ENCODE data around the gene MTRF1. TPM values are rescaled to one million over a fixed set of nuclear protein-coding genes. Genes with fewer than 3 reads are reported as not detected.

MTRF1 gene
- total and polyA plus RNA-seq, 9 of the 15 experiments (the other 6 are each of a cell fraction or from before 2014, with no cell fraction given) = 12.5 to 33.7 (median 20.1) TPM

DNA sequence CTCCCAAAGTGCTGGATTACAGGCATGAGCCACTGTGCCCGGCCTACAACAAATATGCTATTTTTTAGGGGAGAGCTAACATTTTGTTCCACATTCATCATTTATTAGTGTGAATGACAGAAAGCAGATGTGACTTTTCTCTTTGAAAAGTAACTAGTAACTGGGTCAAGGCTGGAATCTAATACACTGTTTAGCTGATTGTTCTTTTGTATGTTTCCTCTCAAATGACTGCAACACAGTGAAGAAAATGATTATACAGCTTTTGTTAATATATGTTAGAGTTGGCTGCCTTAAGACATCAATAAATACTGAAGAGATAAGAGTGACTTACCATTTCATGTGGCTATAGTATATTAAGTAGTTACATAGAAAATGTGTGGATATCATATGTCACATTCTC, 27.0 kb downstream of the MTRF1 start:
- ATAC-seq = no peak
- WGBS (ENCODE audit: insufficient coverage, low coverage, missing lambda C conversion rate) = 87% methylated on average over 1 of the region's 1 CpG
- H4K20me1 ChIP-seq (replicated peaks; ENCODE audit: control insufficient read depth, insufficient read depth, low read length) = no peaks in the 10 kb centered on the region
- no peak for TF ChIP-seq NRF1 (conservative IDR thresholded peaks at IDR 0.05 in 1 of 2, IDR thresholded peaks at IDR 0.05 in 1 of 2)
- FAIRE-seq = no peak
- no peaks in the 10 kb centered on the region for H3K4me1 ChIP-seq (replicated peaks in 1 of 2; ENCODE audit: control insufficient read depth in 2 of 2, insufficient read depth in 2 of 2, low read length in 2 of 2)
- no peak overlapping the region for H3K4me3 ChIP-seq
- H3K9me1 ChIP-seq (ENCODE audit: control insufficient read depth, insufficient read depth, low read length) = no peaks in the 10 kb centered on the region
- no peaks in the 10 kb centered on the region for H3K27me3 ChIP-seq (ENCODE audit: control insufficient read depth in 2 of 2, insufficient read depth in 2 of 2, low read length in 2 of 2)
- H3K9ac ChIP-seq (ENCODE audit: insufficient read depth in 1 of 2, low read depth in 2 of 2, low read length in 2 of 2) = no peak overlapping the region
- no peak overlapping the region for H3K4me2 ChIP-seq (ENCODE audit: insufficient read depth, low read length)
- DNase-seq (ENCODE audit: extremely low read depth in 1 of 4, low spot score in 3 of 4) = no peak
- no TSS peak for BruUV-seq (replicated peaks)
- no peaks in the 10 kb centered on the region for H3K79me2 ChIP-seq (ENCODE audit: control insufficient read depth, insufficient read depth, low read length)
- POLR2A ChIA-PET = no interaction called here
- H3K9me3 ChIP-seq (replicated peaks; ENCODE audit: control insufficient read depth, insufficient read depth, low read depth, low read length) = no peaks in the 10 kb centered on the region
- no peak overlapping the region for H3K27ac ChIP-seq (ENCODE audit: extremely low read depth, low read depth, low read length)
- in situ Hi-C loops (cut with MboI) (no loop called here), intact Hi-C loops (cut with micrococcal nuclease) (no loop called here)
- peaks cover 19% of the 10 kb centered on the region; the same call in 2 of the 3 replicates for H3K36me3 ChIP-seq (ENCODE audit: control insufficient read depth, insufficient read depth, low read length)
- no peak overlapping the region for H2AFZ ChIP-seq (ENCODE audit: low read depth, low read length)
- CTCF ChIA-PET (ENCODE audit: low intra/inter-chr PET ratio) = no interaction called here

GRCh38 chr13:41232578-41233480, 30.5 kb downstream of the MTRF1 start:
- ATAC-seq (no peak), FAIRE-seq (no peak), DNase-seq (ENCODE audit: extremely low read depth in 1 of 4, low spot score in 3 of 4) (no peak)
- Histone ChIP-seq H3K4me1 (replicated peaks in 1 of 2; ENCODE audit: control insufficient read depth in 2 of 2, insufficient read depth in 2 of 2, low read length in 2 of 2) (no peaks in the 10 kb centered on the region), H3K9ac (ENCODE audit: insufficient read depth in 1 of 2, low read depth in 2 of 2, low read length in 2 of 2) (no peak overlapping the region), H3K4me3 (no peak overlapping the region), H3K27ac (ENCODE audit: extremely low read depth, low read depth, low read length) (no peak overlapping the region), H3K9me3 (replicated peaks; ENCODE audit: control insufficient read depth, insufficient read depth, low read depth, low read length) (no peaks in the 10 kb centered on the region), H3K9me1 (ENCODE audit: control insufficient read depth, insufficient read depth, low read length) (no peaks in the 10 kb centered on the region), H3K27me3 (ENCODE audit: control insufficient read depth in 2 of 2, insufficient read depth in 2 of 2, low read length in 2 of 2) (no peaks in the 10 kb centered on the region), H4K20me1 (replicated peaks; ENCODE audit: control insufficient read depth, insufficient read depth, low read length) (no peaks in the 10 kb centered on the region), H3K36me3 (ENCODE audit: control insufficient read depth, insufficient read depth, low read length) (peaks cover 14% of the 10 kb centered on the region; the same call in 1 of the 3 replicates), H3K79me2 (ENCODE audit: control insufficient read depth, insufficient read depth, low read length) (no peaks in the 10 kb centered on the region), H3K4me2 (ENCODE audit: insufficient read depth, low read length) (no peak overlapping the region), H2AFZ (ENCODE audit: low read depth, low read length) (no peak overlapping the region)
- no TSS peak for BruUV-seq (replicated peaks)
- CTCF ChIA-PET (ENCODE audit: low intra/inter-chr PET ratio) = no interaction called here
- POLR2A ChIA-PET = interaction anchor here (1.1 to 1.2 kb wide), 2 partner anchors 11 to 12 kb away, joined by 3 to 4 read pairs; no protein-coding TSS in a partner anchor
- intact Hi-C loops (cut with micrococcal nuclease) = no loop called here
- in situ Hi-C loops (cut with MboI) = no loop called here
- WGBS (ENCODE audit: insufficient coverage, low coverage, missing lambda C conversion rate) = 61% methylated on average over 4 of the region's 4 CpGs
- TF ChIP-seq ZNF133 (CRISPR knock-in tag; IDR thresholded peaks at IDR 0.05) (no peak), ZNF785 (CRISPR knock-in tag; IDR thresholded peaks at IDR 0.05) (no peak), TRIM25 (IDR thresholded peaks at IDR 0.05; ENCODE audit: borderline replicate concordance) (no peak)
- TF ChIP-seq, protein P1, sequence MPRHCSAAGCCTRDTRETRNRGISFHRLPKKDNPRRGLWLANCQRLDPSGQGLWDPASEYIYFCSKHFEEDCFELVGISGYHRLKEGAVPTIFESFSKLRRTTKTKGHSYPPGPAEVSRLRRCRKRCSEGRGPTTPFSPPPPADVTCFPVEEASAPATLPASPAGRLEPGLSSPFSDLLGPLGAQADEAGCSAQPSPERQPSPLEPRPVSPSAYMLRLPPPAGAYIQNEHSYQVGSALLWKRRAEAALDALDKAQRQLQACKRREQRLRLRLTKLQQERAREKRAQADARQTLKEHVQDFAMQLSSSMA (CRISPR knock-in tag; IDR thresholded peaks at IDR 0.05) = no peak
- TF ChIP-seq, protein P2, sequence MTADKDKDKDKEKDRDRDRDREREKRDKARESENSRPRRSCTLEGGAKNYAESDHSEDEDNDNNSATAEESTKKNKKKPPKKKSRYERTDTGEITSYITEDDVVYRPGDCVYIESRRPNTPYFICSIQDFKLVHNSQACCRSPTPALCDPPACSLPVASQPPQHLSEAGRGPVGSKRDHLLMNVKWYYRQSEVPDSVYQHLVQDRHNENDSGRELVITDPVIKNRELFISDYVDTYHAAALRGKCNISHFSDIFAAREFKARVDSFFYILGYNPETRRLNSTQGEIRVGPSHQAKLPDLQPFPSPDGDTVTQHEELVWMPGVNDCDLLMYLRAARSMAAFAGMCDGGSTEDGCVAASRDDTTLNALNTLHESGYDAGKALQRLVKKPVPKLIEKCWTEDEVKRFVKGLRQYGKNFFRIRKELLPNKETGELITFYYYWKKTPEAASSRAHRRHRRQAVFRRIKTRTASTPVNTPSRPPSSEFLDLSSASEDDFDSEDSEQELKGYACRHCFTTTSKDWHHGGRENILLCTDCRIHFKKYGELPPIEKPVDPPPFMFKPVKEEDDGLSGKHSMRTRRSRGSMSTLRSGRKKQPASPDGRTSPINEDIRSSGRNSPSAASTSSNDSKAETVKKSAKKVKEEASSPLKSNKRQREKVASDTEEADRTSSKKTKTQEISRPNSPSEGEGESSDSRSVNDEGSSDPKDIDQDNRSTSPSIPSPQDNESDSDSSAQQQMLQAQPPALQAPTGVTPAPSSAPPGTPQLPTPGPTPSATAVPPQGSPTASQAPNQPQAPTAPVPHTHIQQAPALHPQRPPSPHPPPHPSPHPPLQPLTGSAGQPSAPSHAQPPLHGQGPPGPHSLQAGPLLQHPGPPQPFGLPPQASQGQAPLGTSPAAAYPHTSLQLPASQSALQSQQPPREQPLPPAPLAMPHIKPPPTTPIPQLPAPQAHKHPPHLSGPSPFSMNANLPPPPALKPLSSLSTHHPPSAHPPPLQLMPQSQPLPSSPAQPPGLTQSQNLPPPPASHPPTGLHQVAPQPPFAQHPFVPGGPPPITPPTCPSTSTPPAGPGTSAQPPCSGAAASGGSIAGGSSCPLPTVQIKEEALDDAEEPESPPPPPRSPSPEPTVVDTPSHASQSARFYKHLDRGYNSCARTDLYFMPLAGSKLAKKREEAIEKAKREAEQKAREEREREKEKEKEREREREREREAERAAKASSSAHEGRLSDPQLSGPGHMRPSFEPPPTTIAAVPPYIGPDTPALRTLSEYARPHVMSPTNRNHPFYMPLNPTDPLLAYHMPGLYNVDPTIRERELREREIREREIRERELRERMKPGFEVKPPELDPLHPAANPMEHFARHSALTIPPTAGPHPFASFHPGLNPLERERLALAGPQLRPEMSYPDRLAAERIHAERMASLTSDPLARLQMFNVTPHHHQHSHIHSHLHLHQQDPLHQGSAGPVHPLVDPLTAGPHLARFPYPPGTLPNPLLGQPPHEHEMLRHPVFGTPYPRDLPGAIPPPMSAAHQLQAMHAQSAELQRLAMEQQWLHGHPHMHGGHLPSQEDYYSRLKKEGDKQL (CRISPR knock-in tag; IDR thresholded peaks at IDR 0.05; ENCODE audit: borderline replicate concordance) = no peak
